H1 (cell line): ENCODE results near the gene RIPOR3. TPM values are rescaled to one million over a fixed set of nuclear protein-coding genes. Genes with fewer than 3 reads are reported as not detected.

Experiments
- CTCF ChIA-PET: fragments of 300-600 bp; sonication (Branson Sonifier 250); formaldehyde crosslinking; loops from one replicate; lab custom pipeline; 2021; ENCODE audit not compliant: partially characterized antibody; lab: Charles Lee
- POLR2A ChIA-PET: fragments of 300-600 bp; sonication (Branson Sonifier 250); formaldehyde crosslinking; loops from one replicate; lab custom pipeline; 2021; ENCODE audit warnings: inconsistent platforms; ENCODE audit not compliant: partially characterized antibody; lab: Charles Lee
- DNase-seq, 2 experiments: peaks; one replicate each; pipeline versions ENCODE4 v3.0.0 to v3.0.0-alpha.2; 2010 to 2022; ENCODE audit warnings: low spot score in 2 of 2, low read depth in 1 of 2, mixed read lengths in 1 of 2
- FAIRE-seq: peaks from 2 replicates; lab custom pipeline; 2011; peaks lifted over from hg19 to GRCh38; lab: Jason Lieb, UNC
- H2AFZ ChIP-seq: 2 replicates; pipeline ENCODE4 v1.8.1; 2012; ENCODE audit warnings: low read length, inconsistent platforms
- H2AK5ac ChIP-seq: 2 replicates; pipeline ENCODE4 v1.6.1; 2013; ENCODE audit warnings: low read depth, low read length
- H2BK120ac ChIP-seq: replicated peaks from 2 replicates; pipeline ENCODE3; 2013; ENCODE audit warnings: low read depth, low read length, inconsistent platforms
- H2BK12ac ChIP-seq: 2 replicates; pipeline ENCODE4 v1.6.1; 2013; ENCODE audit warnings: low read depth, low read length
- H2BK15ac ChIP-seq: 2 replicates; pipeline ENCODE4 v1.6.1; 2013; ENCODE audit warnings: low read length
- H2BK20ac ChIP-seq: 2 replicates; pipeline ENCODE4 v1.6.1; 2013; ENCODE audit warnings: low read length
- H2BK5ac ChIP-seq: 2 replicates; pipeline ENCODE4 v1.6.1; 2013; ENCODE audit warnings: low read depth, low read length
- H3K14ac ChIP-seq: 2 replicates; pipeline ENCODE4 v1.6.1; 2013; ENCODE audit warnings: inconsistent platforms; ENCODE audit not compliant: insufficient read length
- H3K18ac ChIP-seq: 2 replicates; pipeline ENCODE4 v1.6.1; 2013; ENCODE audit warnings: low read length; ENCODE audit errors: extremely low read depth
- H3K23ac ChIP-seq: 2 replicates; pipeline ENCODE4 v1.6.1; 2013; ENCODE audit warnings: inconsistent platforms; ENCODE audit not compliant: insufficient read length
- H3K23me2 ChIP-seq: 2 replicates; pipeline ENCODE4 v1.6.1; 2013; ENCODE audit warnings: low read depth, low read length
- H3K27ac ChIP-seq: 2 replicates; pipeline ENCODE4 v1.6.1; 2011; ENCODE audit warnings: low read depth, low read length, inconsistent platforms
- H3K27me3 ChIP-seq, 4 experiments: replicated peaks in 1 of 4; 1 replicate in 1 of 4; 2 replicates in 3 of 4; pipeline versions ENCODE4 v1.6.1 to v1.8.1; 2011 to 2013; ENCODE audit warnings: low read length in 3 of 4, mild to moderate bottlenecking in 3 of 4, inconsistent platforms in 2 of 4, mixed read lengths in 2 of 4, moderate library complexity in 1 of 4; ENCODE audit not compliant: control insufficient read depth in 3 of 4, insufficient read depth in 3 of 4; ENCODE audit errors: extremely low read depth in 1 of 4
- H3K36me3 ChIP-seq, 4 experiments: 2 replicates each; pipeline versions ENCODE4 v1.6.1 to v1.8.1; 2011 to 2013; ENCODE audit warnings: mild to moderate bottlenecking in 4 of 4, low read length in 3 of 4, moderate library complexity in 2 of 4, control low read depth in 1 of 4, inconsistent platforms in 1 of 4; ENCODE audit not compliant: insufficient read depth in 4 of 4, control insufficient read depth in 2 of 4
- H3K4ac ChIP-seq: replicated peaks from 2 replicates; pipeline ENCODE3; 2013; ENCODE audit warnings: low read length, low read depth, mixed read lengths, inconsistent platforms; ENCODE audit not compliant: insufficient read length
- H3K4me1 ChIP-seq, 4 experiments: replicated peaks in 1 of 4; 1 replicate in 1 of 4; 2 replicates in 3 of 4; pipeline versions ENCODE4 v1.6.1 to v1.8.1; 2011 to 2013; ENCODE audit warnings: low read length in 3 of 4, inconsistent platforms in 2 of 4, mixed read lengths in 1 of 4; ENCODE audit not compliant: insufficient read depth in 4 of 4, control insufficient read depth in 3 of 4
- H3K4me2 ChIP-seq, 2 experiments: 2 replicates each; pipeline versions ENCODE4 v1.6.1 to v1.8.1; 2011 to 2013; ENCODE audit warnings: low read depth in 2 of 2, low read length in 2 of 2, control low read depth in 1 of 2, inconsistent platforms in 1 of 2, mild to moderate bottlenecking in 1 of 2; ENCODE audit not compliant: insufficient read depth in 1 of 2
- H3K4me3 ChIP-seq, 4 experiments: fragments of 200-600, 300-600 bp in 1 of 4; sonication (generic), shearing (Covaris generic), sonication (Bioruptor Twin) in 1 of 4; 2 replicates each; pipeline versions ENCODE4 v1.5.1 to v1.8.1; 2011 to 2016; ENCODE audit warnings: low read length in 4 of 4, low read depth in 3 of 4, control low read depth in 2 of 4, inconsistent platforms in 2 of 4, mild to moderate bottlenecking in 2 of 4, mixed read lengths in 1 of 4, moderate library complexity in 1 of 4; ENCODE audit not compliant: insufficient read depth in 2 of 4; ENCODE audit errors: extremely low read depth in 1 of 4
- H3K56ac ChIP-seq: replicated peaks from 2 replicates; pipeline ENCODE3; 2013; ENCODE audit warnings: low read depth, mild to moderate bottlenecking, mixed read lengths, low read length, inconsistent platforms; ENCODE audit not compliant: insufficient read length
- H3K79me1 ChIP-seq: 2 replicates; pipeline ENCODE4 v1.6.1; 2013; ENCODE audit warnings: low read depth, low read length, control low read depth
- H3K79me2 ChIP-seq, 2 experiments: 2 replicates each; pipeline versions ENCODE4 v1.6.1 to v1.8.1; 2012 to 2013; ENCODE audit warnings: low read length in 2 of 2, mild to moderate bottlenecking in 2 of 2, inconsistent platforms in 1 of 2; ENCODE audit not compliant: insufficient read depth in 2 of 2, control insufficient read depth in 1 of 2
- H3K9ac ChIP-seq, 4 experiments: replicated peaks in 1 of 4; 1 replicate in 1 of 4; 2 replicates in 3 of 4; pipeline versions ENCODE4 v1.6.1 to v1.8.1; 2011 to 2013; ENCODE audit warnings: low read depth in 3 of 4, low read length in 3 of 4, control low read depth in 2 of 4, mild to moderate bottlenecking in 2 of 4, moderate library complexity in 2 of 4, inconsistent platforms in 1 of 4; ENCODE audit errors: extremely low read depth in 1 of 4
- H3K9me3 ChIP-seq, 2 experiments: 2 replicates each; pipeline versions ENCODE4 v1.6.1 to v1.8.1; 2012 to 2013; ENCODE audit warnings: mild to moderate bottlenecking in 2 of 2, moderate library complexity in 2 of 2, control low read depth in 1 of 2, inconsistent platforms in 1 of 2, low read depth in 1 of 2, low read length in 1 of 2, mixed read lengths in 1 of 2; ENCODE audit not compliant: insufficient read depth in 2 of 2
- H4K20me1 ChIP-seq, 2 experiments: replicated peaks in 1 of 2; 2 replicates each; pipeline versions ENCODE3 to v1.8.1; 2011 to 2013; ENCODE audit warnings: inconsistent platforms in 2 of 2, low read length in 2 of 2, mild to moderate bottlenecking in 1 of 2; ENCODE audit not compliant: insufficient read depth in 2 of 2, control insufficient read depth in 1 of 2
- H4K5ac ChIP-seq: 2 replicates; pipeline ENCODE4 v1.6.1; 2013; ENCODE audit warnings: low read length, low read depth, mixed read lengths, inconsistent platforms; ENCODE audit not compliant: insufficient read length
- H4K8ac ChIP-seq: 2 replicates; pipeline ENCODE4 v1.8.0; 2013; ENCODE audit warnings: mild to moderate bottlenecking, moderate library complexity, low read length, inconsistent platforms; ENCODE audit not compliant: insufficient read depth; ENCODE audit errors: extremely low read depth
- H4K91ac ChIP-seq: replicated peaks from 2 replicates; pipeline ENCODE3; 2013; ENCODE audit warnings: low read length, mixed read lengths, inconsistent platforms; ENCODE audit not compliant: insufficient read length
- CEBPB ChIP-seq: IDR thresholded peaks from 2 replicates; pipeline ENCODE4 v1.6.1; 2012; ENCODE audit warnings: low read depth, low read length
- NRF1 ChIP-seq: IDR thresholded peaks from 2 replicates; pipeline ENCODE4 v1.6.1; 2011; ENCODE audit warnings: mild to moderate bottlenecking, low read depth, low read length, improper control_type of control experiment
- SUZ12 ChIP-seq: fragments of 200-600 bp; sonication (generic); IDR thresholded peaks from 2 replicates; pipeline ENCODE4 v1.6.1; 2012; ENCODE audit warnings: mild to moderate bottlenecking, inconsistent platforms, low read length, moderate library complexity, mixed read lengths
- WGBS, 2 experiments: shearing (Covaris generic) in 1 of 2; methylation state at CpG; one replicate each; pipeline versions ENCODE4 v1.1.6 to v1.1.7; 2013 to 2015; ENCODE audit warnings: low lambda C conversion rate in 2 of 2, mixed read lengths in 2 of 2, inconsistent platforms in 1 of 2, low coverage in 1 of 2, missing lambda C conversion rate in 1 of 2; ENCODE audit not compliant: insufficient replicate concordance in 2 of 2, insufficient coverage in 1 of 2, insufficient read length in 1 of 2; ENCODE audit errors: extremely low coverage in 1 of 2, missing lambda C conversion rate in 1 of 2; 5-methylcytosine and 5-hydroxymethylcytosine counted together
- polyA plus RNA-seq, 7 experiments: library from polyadenylated mRNA; depleted of rRNA in 3 of 7; stranded (reverse) in 5 of 7; unstranded in 2 of 7; fragments of >200 nt in 5 of 7; fragments of 200-250 nt in 2 of 7; gene quantifications; 1 replicate in 5 of 7; 2 replicates in 1 of 7; 4 replicates in 1 of 7; pipeline versions ENCODE4 v1.2.1 to v1.2.3, GENCODE V29; 2011 to 2013; ENCODE audit warnings: missing spikeins in 2 of 7, mixed read lengths in 2 of 7
- total RNA-seq: library from RNA; stranded (reverse); fragmentation: NEBNext Ultra II Directional; extraction: Animal tissue kit (Norgen Biotek cat#: 25700); gene quantifications from 2 replicates; pipeline ENCODE4 v1.2.1, GENCODE V29; 2021
- TF ChIP-seq, protein P1 (sequence below): IDR thresholded peaks from 2 replicates; pipeline ENCODE4 v1.6.1; 2011; ENCODE audit warnings: low read length, improper control_type of control experiment

RIPOR3 gene
- total and polyA plus RNA-seq, 2 of the 8 experiments (the other 6 are each of a cell fraction or from before 2014, with no cell fraction given) = 3.6 to 4.5 TPM

DNA sequence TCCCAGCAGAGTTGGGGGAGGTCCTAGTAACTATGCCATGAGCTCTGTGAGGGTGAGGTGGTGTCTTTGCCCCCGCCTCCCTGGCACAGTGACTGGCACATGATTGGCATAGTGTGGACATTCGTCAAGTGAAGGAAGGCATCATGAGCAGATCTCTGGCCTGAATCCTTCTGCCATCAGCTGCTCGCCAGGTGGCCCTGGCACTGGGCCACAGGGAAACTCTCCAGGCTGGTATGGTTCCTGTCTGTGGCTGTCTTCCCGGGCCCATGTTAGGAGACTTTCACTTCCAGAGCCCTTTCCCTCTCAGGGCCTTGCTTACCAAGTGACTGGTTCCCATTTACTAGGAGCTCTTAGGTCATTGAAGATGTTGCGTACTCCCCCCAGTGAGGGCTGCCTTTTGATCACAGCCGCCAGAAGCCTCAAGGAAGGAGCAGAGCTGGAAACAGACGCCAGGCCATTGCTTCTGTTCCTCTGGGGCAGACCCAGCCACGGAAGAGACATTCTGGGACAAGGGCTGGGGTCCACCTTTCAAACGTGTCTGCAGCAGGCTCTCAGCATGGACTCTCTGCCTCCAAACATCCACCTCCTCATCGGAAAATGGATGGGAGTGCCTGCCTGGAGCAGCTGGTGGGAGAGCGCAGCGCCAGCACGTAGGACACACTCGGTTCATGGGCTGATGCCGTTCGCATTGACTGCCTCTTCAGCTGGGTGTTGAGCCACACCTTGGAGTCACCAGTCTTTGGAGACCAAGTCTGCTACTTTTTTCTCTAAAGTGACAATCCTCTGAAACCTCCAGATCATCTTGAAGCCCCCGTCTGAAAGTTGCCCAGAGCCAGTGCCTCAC, 113.9 kb downstream of the RIPOR3 start:
- H2BK12ac ChIP-seq = no peak overlapping the region
- no peaks in the 10 kb centered on the region for H3K79me2 ChIP-seq
- no peaks in the 10 kb centered on the region for H3K4me1 ChIP-seq
- H3K4me3 ChIP-seq = no peak overlapping the region
- no peaks in the 10 kb centered on the region for H3K9me3 ChIP-seq
- H2BK120ac ChIP-seq = no peak overlapping the region
- no peaks in the 10 kb centered on the region for H3K27me3 ChIP-seq
- no peak overlapping the region for H2BK15ac ChIP-seq
- ChIA-PET POLR2A (no interaction called here), CTCF (interaction anchor here (0.6 to 5.9 kb wide), 16 partner anchors 10 to 456 kb away, joined by 3 to 60 read pairs (median 4); no protein-coding TSS in a partner anchor)
- H3K23me2 ChIP-seq = no peaks in the 10 kb centered on the region
- H3K18ac ChIP-seq = no peak overlapping the region
- DNase-seq (no peak), FAIRE-seq (no peak)
- H4K91ac ChIP-seq = no peak overlapping the region
- H4K8ac ChIP-seq = no peak overlapping the region; the same call in 1 of the 2 replicates
- H2BK5ac ChIP-seq = peak overlapping the region; percentile 52; the same call in 1 of the 2 replicates
- H3K14ac ChIP-seq = no peak overlapping the region
- H2AFZ ChIP-seq = no peak overlapping the region
- no peak overlapping the region for H3K27ac ChIP-seq
- H4K5ac ChIP-seq = no peak overlapping the region
- no peak overlapping the region for H3K56ac ChIP-seq
- H2AK5ac ChIP-seq = no peak overlapping the region
- H3K9ac ChIP-seq = no peak overlapping the region
- H3K36me3 ChIP-seq = peaks cover 11 to 23% (median 19%) of the 10 kb centered on the region in 4 experiments; a peak in 7 of 8 replicates
- H4K20me1 ChIP-seq = peaks cover 5 to 7% of the 10 kb centered on the region in 2 experiments
- no peak overlapping the region for H2BK20ac ChIP-seq
- TF ChIP-seq CEBPB (no peak), SUZ12 (no peak), NRF1 (no peak)
- TF ChIP-seq, protein P1, sequence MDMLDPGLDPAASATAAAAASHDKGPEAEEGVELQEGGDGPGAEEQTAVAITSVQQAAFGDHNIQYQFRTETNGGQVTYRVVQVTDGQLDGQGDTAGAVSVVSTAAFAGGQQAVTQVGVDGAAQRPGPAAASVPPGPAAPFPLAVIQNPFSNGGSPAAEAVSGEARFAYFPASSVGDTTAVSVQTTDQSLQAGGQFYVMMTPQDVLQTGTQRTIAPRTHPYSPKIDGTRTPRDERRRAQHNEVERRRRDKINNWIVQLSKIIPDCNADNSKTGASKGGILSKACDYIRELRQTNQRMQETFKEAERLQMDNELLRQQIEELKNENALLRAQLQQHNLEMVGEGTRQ = no peak
- TF ChIP-seq, all 59 proteins: peak for 0
- H3K79me1 ChIP-seq = no peaks in the 10 kb centered on the region; the same call in 1 of the 2 replicates
- no peak overlapping the region for H3K4ac ChIP-seq
- no peak overlapping the region for H3K4me2 ChIP-seq
- WGBS, 2 experiments = 93% methylated on average over 16 of the region's 17 CpGs; no CpG with 5 or more reads in 1 of the 2 experiments
- no peak overlapping the region for H3K23ac ChIP-seq
